Measurements from ENCODE around the gene SOD2. TPM values are rescaled to one million over a fixed set of nuclear protein-coding genes. Genes with fewer than 3 reads are reported as not detected.
A peak's percentile ranks its signal among the peaks of the same experiment; 100 is the strongest.

SOD2 gene
- total and polyA plus RNA-seq, 9 of the 15 experiments (the other 6 are each of a cell fraction or from before 2014, with no cell fraction given), result 39.8 to 140 (median 95.8) TPM

GRCh38 chr6:159726255-159726917 is 33.3 kb upstream of the SOD2 start (continued):
- TF ChIP-seq HOMEZ (CRISPR knock-in tag; IDR thresholded peaks at IDR 0.05), result no peak
- 0 out of 2 replicates have a peak, but pooled peaks have one; percentile 20 for TF ChIP-seq DDX20 (tag; IDR thresholded peaks at IDR 0.05; ENCODE audit: low read depth)
- TF ChIP-seq SIN3A (IDR thresholded peaks at IDR 0.05; ENCODE audit: borderline replicate concordance in 2 of 2, control insufficient read depth in 1 of 2, low read depth in 2 of 2, low read length in 2 of 2), result 0 out of 4 replicates have a peak, but pooled peaks of 1 of the 2 experiments have one; percentile 55
- TF ChIP-seq ATF4 (CRISPR knock-in tag; IDR thresholded peaks at IDR 0.05), result no peak
- no peak for TF ChIP-seq MYNN (IDR thresholded peaks at IDR 0.05)
- no peak for TF ChIP-seq MYNN (CRISPR knock-in tag; IDR thresholded peaks at IDR 0.05)
- no peak for TF ChIP-seq ZNF766 (CRISPR knock-in tag; conservative IDR thresholded peaks at IDR 0.05)
- TF ChIP-seq ZFX (CRISPR knock-in tag; IDR thresholded peaks at IDR 0.05), result no peak
- TF ChIP-seq POLR2G (IDR thresholded peaks at IDR 0.05; ENCODE audit: low read depth, low read length), result no peak
- TF ChIP-seq SMARCB1 (IDR thresholded peaks at IDR 0.05; ENCODE audit: insufficient read length, low read depth), result no peak
- TF ChIP-seq ZSCAN32 (CRISPR knock-in tag; IDR thresholded peaks at IDR 0.05), result no peak
- TF ChIP-seq ZNF165 (CRISPR knock-in tag; IDR thresholded peaks at IDR 0.05; ENCODE audit: borderline replicate concordance), result no peak; the same call in 1 of the 2 replicates
- no peak for TF ChIP-seq NONO (IDR thresholded peaks at IDR 0.05; ENCODE audit: low read depth in 2 of 2, low read length in 1 of 2)
- TF ChIP-seq ZNF444 (CRISPR knock-in tag; IDR thresholded peaks at IDR 0.05), result no peak
- TF ChIP-seq, protein P1, sequence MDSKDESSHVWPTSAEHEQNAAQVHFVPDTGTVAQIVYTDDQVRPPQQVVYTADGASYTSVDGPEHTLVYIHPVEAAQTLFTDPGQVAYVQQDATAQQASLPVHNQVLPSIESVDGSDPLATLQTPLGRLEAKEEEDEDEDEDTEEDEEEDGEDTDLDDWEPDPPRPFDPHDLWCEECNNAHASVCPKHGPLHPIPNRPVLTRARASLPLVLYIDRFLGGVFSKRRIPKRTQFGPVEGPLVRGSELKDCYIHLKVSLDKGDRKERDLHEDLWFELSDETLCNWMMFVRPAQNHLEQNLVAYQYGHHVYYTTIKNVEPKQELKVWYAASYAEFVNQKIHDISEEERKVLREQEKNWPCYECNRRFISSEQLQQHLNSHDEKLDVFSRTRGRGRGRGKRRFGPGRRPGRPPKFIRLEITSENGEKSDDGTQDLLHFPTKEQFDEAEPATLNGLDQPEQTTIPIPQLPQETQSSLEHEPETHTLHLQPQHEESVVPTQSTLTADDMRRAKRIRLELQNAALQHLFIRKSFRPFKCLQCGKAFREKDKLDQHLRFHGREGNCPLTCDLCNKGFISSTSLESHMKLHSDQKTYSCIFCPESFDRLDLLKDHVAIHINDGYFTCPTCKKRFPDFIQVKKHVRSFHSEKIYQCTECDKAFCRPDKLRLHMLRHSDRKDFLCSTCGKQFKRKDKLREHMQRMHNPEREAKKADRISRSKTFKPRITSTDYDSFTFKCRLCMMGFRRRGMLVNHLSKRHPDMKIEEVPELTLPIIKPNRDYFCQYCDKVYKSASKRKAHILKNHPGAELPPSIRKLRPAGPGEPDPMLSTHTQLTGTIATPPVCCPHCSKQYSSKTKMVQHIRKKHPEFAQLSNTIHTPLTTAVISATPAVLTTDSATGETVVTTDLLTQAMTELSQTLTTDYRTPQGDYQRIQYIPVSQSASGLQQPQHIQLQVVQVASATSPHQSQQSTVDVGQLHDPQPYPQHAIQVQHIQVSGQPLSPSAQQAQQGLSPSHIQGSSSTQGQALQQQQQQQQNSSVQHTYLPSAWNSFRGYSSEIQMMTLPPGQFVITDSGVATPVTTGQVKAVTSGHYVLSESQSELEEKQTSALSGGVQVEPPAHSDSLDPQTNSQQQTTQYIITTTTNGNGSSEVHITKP (IDR thresholded peaks at IDR 0.05; ENCODE audit: partially characterized antibody), result no peak
- TF ChIP-seq SMARCA5 (IDR thresholded peaks at IDR 0.05), result no peak
- TF ChIP-seq RBM15 (IDR thresholded peaks at IDR 0.05; ENCODE audit: insufficient read depth, low read length), result no peak
- TF ChIP-seq SIRT6 (IDR thresholded peaks at IDR 0.05; ENCODE audit: low read depth, low read length), result no peak
- TF ChIP-seq TAL1 (IDR thresholded peaks at IDR 0.05), result no peak
- no peak for TF ChIP-seq ZC3H4 (CRISPR knock-in tag; IDR thresholded peaks at IDR 0.05; ENCODE audit: borderline replicate concordance)
- TF ChIP-seq RHOXF2B (CRISPR knock-in tag; conservative IDR thresholded peaks at IDR 0.05), result 0 out of 2 replicates have a peak, but pooled peaks have one; percentile 5
- no peak for TF ChIP-seq YBX1 (IDR thresholded peaks at IDR 0.05)
- peak; percentile 6 to 47; a peak in 1 of 4 replicates for TF ChIP-seq KDM1A (IDR thresholded peaks at IDR 0.05)
